Measurements from ENCODE around the gene ARMC7. TPM values are rescaled to one million over a fixed set of nuclear protein-coding genes. Genes with fewer than 3 reads are reported as not detected.

The ARMC7 gene
- total and polyA plus RNA-seq, 2 of the 13 experiments (the other 11 are each of a cell fraction or from before 2014, with no cell fraction given), result 3.9 to 4.2 TPM

DNA sequence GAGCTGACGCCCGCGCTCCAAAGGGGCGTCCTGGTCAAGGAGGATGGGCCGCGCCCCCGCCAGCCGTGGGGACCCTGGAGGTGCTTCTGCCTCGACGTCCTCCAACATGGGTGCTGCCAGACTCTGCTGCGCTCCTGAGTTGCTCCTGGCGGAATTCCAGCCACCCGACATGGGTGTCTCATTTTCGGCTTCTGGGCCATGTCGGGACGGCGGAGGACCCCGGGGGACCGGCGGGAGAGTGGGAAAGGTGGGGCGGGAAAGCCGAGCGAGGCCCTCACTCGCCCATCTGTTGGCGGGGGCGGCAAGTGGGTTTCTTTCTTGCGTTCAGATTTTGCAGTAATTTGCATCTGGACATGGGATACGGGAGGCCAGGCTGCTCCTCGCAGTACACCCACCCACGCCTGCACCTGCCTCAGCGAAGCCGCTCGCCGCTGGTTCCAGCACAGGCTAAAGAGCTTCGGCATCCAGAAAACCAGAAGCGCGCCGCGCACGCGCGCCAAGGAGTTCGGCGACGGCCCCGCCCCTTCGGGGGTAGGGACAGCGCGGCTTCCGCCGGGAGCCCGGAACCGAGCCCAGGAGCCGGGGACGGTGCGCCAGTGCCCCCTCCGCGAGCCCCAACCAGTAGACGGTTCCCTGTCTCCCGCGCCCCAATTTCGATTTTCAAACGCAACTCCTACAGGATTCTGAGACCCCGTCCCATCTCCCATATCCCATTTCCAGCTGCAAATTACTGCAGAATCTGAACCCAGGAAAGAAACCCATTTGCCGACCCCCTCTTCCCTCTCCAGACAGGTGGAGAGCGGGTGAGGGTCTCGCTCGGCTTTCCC lies at the start of gene ARMC7 (continued):
- TF ChIP-seq HOXA3 (CRISPR knock-in tag; IDR thresholded peaks at IDR 0.05), result peak; percentile 50
- peak; percentile 93 for TF ChIP-seq RBFOX2 (IDR thresholded peaks at IDR 0.05; ENCODE audit: low read depth, low read length)
- TF ChIP-seq, protein P1, sequence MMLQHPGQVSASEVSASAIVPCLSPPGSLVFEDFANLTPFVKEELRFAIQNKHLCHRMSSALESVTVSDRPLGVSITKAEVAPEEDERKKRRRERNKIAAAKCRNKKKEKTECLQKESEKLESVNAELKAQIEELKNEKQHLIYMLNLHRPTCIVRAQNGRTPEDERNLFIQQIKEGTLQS (CRISPR knock-in tag; IDR thresholded peaks at IDR 0.05), result no peak
- 0 out of 2 replicates have a peak, but pooled peaks have one; percentile 59 for TF ChIP-seq MEIS1 (CRISPR knock-in tag; IDR thresholded peaks at IDR 0.05; ENCODE audit: borderline replicate concordance)
- peak; percentile 74 for TF ChIP-seq SP4 (CRISPR knock-in tag; IDR thresholded peaks at IDR 0.05)
- no peak for TF ChIP-seq ZBTB21 (CRISPR knock-in tag; IDR thresholded peaks at IDR 0.05)
- TF ChIP-seq ERF (CRISPR knock-in tag; IDR thresholded peaks at IDR 0.05), result peak; percentile 74
- peak; percentile 77 for TF ChIP-seq NRL (CRISPR knock-in tag; IDR thresholded peaks at IDR 0.05; ENCODE audit: borderline replicate concordance)
- no peak for TF ChIP-seq ATRX (CRISPR knock-in tag; IDR thresholded peaks at IDR 0.05; ENCODE audit: borderline replicate concordance)
- TF ChIP-seq RELA (CRISPR knock-in tag; IDR thresholded peaks at IDR 0.05), result no peak
- TF ChIP-seq, protein P2, sequence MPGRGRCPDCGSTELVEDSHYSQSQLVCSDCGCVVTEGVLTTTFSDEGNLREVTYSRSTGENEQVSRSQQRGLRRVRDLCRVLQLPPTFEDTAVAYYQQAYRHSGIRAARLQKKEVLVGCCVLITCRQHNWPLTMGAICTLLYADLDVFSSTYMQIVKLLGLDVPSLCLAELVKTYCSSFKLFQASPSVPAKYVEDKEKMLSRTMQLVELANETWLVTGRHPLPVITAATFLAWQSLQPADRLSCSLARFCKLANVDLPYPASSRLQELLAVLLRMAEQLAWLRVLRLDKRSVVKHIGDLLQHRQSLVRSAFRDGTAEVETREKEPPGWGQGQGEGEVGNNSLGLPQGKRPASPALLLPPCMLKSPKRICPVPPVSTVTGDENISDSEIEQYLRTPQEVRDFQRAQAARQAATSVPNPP (CRISPR knock-in tag; IDR thresholded peaks at IDR 0.05), result 0 out of 2 replicates have a peak, but pooled peaks have one; percentile 58
- 0 out of 2 replicates have a peak, but pooled peaks have one; percentile 66 for TF ChIP-seq MTF1 (CRISPR knock-in tag; IDR thresholded peaks at IDR 0.05)
- TF ChIP-seq, protein P3, sequence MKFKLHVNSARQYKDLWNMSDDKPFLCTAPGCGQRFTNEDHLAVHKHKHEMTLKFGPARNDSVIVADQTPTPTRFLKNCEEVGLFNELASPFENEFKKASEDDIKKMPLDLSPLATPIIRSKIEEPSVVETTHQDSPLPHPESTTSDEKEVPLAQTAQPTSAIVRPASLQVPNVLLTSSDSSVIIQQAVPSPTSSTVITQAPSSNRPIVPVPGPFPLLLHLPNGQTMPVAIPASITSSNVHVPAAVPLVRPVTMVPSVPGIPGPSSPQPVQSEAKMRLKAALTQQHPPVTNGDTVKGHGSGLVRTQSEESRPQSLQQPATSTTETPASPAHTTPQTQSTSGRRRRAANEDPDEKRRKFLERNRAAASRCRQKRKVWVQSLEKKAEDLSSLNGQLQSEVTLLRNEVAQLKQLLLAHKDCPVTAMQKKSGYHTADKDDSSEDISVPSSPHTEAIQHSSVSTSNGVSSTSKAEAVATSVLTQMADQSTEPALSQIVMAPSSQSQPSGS (CRISPR knock-in tag; IDR thresholded peaks at IDR 0.05), result 0 out of 2 replicates have a peak, but pooled peaks have one; percentile 49
- TF ChIP-seq, protein P4, sequence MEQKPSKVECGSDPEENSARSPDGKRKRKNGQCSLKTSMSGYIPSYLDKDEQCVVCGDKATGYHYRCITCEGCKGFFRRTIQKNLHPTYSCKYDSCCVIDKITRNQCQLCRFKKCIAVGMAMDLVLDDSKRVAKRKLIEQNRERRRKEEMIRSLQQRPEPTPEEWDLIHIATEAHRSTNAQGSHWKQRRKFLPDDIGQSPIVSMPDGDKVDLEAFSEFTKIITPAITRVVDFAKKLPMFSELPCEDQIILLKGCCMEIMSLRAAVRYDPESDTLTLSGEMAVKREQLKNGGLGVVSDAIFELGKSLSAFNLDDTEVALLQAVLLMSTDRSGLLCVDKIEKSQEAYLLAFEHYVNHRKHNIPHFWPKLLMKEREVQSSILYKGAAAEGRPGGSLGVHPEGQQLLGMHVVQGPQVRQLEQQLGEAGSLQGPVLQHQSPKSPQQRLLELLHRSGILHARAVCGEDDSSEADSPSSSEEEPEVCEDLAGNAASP (CRISPR knock-in tag; IDR thresholded peaks at IDR 0.05; ENCODE audit: borderline replicate concordance), result peak; percentile 33; the same call in 1 of the 2 replicates
- TF ChIP-seq ZNF317 (CRISPR knock-in tag; IDR thresholded peaks at IDR 0.05), result peak; percentile 70
- TF ChIP-seq ZMYM3 (CRISPR knock-in tag; IDR thresholded peaks at IDR 0.05), result peak; percentile 24; the same call in 1 of the 2 replicates
- TF ChIP-seq, protein P5, sequence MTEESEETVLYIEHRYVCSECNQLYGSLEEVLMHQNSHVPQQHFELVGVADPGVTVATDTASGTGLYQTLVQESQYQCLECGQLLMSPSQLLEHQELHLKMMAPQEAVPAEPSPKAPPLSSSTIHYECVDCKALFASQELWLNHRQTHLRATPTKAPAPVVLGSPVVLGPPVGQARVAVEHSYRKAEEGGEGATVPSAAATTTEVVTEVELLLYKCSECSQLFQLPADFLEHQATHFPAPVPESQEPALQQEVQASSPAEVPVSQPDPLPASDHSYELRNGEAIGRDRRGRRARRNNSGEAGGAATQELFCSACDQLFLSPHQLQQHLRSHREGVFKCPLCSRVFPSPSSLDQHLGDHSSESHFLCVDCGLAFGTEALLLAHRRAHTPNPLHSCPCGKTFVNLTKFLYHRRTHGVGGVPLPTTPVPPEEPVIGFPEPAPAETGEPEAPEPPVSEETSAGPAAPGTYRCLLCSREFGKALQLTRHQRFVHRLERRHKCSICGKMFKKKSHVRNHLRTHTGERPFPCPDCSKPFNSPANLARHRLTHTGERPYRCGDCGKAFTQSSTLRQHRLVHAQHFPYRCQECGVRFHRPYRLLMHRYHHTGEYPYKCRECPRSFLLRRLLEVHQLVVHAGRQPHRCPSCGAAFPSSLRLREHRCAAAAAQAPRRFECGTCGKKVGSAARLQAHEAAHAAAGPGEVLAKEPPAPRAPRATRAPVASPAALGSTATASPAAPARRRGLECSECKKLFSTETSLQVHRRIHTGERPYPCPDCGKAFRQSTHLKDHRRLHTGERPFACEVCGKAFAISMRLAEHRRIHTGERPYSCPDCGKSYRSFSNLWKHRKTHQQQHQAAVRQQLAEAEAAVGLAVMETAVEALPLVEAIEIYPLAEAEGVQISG (CRISPR knock-in tag; IDR thresholded peaks at IDR 0.05), result peak; percentile 96
